A549 (cell line): ENCODE results near the gene PDE4D. TPM values are rescaled to one million over a fixed set of nuclear protein-coding genes. Genes with fewer than 3 reads are reported as not detected.

Experiments
- ATAC-seq, 2 experiments: fragments of 200-7000 bp in 1 of 2; fragments of >200 bp in 1 of 2; cut with Nextera tagmentation in 1 of 2; cut with Tn5 transposase in 1 of 2; 3 replicates each; pipeline versions ENCODE4 v1.8.0 to v1.9.1; 2018 to 2020; ENCODE audit warnings: mild to moderate bottlenecking in 1 of 2, moderate library complexity in 1 of 2
- CTCF ChIA-PET: fragments of 300-600 bp; sonication (Branson Sonifier 250); formaldehyde crosslinking; extraction: SDS; loops from one replicate; lab custom pipeline; 2021; ENCODE audit warnings: antibody characterized with exemption, inconsistent platforms; lab: Yijun Ruan, JAX
- POLR2A ChIA-PET: fragments of 350-600 bp; formaldehyde crosslinking; extraction: SDS; loops from one replicate; lab custom pipeline; 2021; ENCODE audit warnings: antibody characterized with exemption, inconsistent platforms; lab: Yijun Ruan, JAX
- DNase-seq, 2 experiments: peaks; one replicate each; pipeline versions ENCODE4 v3.0.0 to v3.0.0-alpha.2; 2011 to 2016; ENCODE audit warnings: low read depth in 1 of 2, low spot score in 1 of 2
- FAIRE-seq: peaks from 2 replicates; lab custom pipeline; 2011; peaks lifted over from hg19 to GRCh38; lab: Jason Lieb, UNC
- H3K27ac ChIP-seq, 2 experiments: fragments of >200 bp; sonication (Bioruptor Twin); formaldehyde crosslinking; 3 replicates each; pipeline ENCODE4 v1.5.1; 2016 to 2017
- H3K4me1 ChIP-seq: fragments of >200 bp; sonication (Bioruptor Twin); formaldehyde crosslinking; 3 replicates; pipeline ENCODE4 v1.6.1; 2016
- H3K4me2 ChIP-seq: fragments of >200 bp; sonication (Bioruptor Twin); formaldehyde crosslinking; 3 replicates; pipeline ENCODE4 v1.6.1; 2016
- H3K4me3 ChIP-seq: fragments of >200 bp; sonication (Bioruptor Twin); formaldehyde crosslinking; 3 replicates; pipeline ENCODE4 v1.5.1; 2016
- H3K9me3 ChIP-seq: fragments of >200 bp; sonication (Bioruptor Twin); formaldehyde crosslinking; 3 replicates; pipeline ENCODE4 v1.6.1; 2016
- BHLHE40 ChIP-seq: IDR thresholded peaks from 2 replicates; pipeline ENCODE4 v1.6.1; 2012; ENCODE audit warnings: low read depth, low read length, inconsistent platforms
- CBX2 ChIP-seq: fragments of 200-600 bp; sonication (generic); IDR thresholded peaks from 2 replicates; pipeline ENCODE4 v1.6.1; 2016; ENCODE audit warnings: low read depth, mild to moderate bottlenecking, borderline replicate concordance
- EHMT2 ChIP-seq: fragments of 200-600 bp; sonication (generic); IDR thresholded peaks from 2 replicates; pipeline ENCODE4 v1.6.1; 2016; ENCODE audit warnings: antibody characterized with exemption, low read depth, mild to moderate bottlenecking, moderate library complexity
- ESRRA ChIP-seq: fragments of 150-350 bp; IDR thresholded peaks from 2 replicates; pipeline ENCODE4 v1.6.1; 2014; ENCODE audit warnings: mild to moderate bottlenecking, low read length, borderline replicate concordance
- FOSB ChIP-seq: fragments of 250-450 bp; sonication (Bioruptor Pico); IDR thresholded peaks from 2 replicates; pipeline ENCODE4 v1.5.0; 2020; ENCODE audit warnings: mild to moderate bottlenecking, moderate library complexity
- FOSL2 ChIP-seq, 2 experiments: fragments of 450-650 bp in 1 of 2; fragments of >200 bp in 1 of 2; sonication (Bioruptor Twin) in 1 of 2; formaldehyde crosslinking; IDR thresholded peaks; 2 replicates each; pipeline versions ENCODE4 v1.5.0 to v1.6.1; 2016 to 2020; ENCODE audit warnings: mild to moderate bottlenecking in 1 of 2, moderate library complexity in 1 of 2
- GATA3 ChIP-seq: IDR thresholded peaks from 2 replicates; pipeline ENCODE4 v1.6.1; 2012; ENCODE audit warnings: borderline replicate concordance
- HOXA7 ChIP-seq: fragments of 250-450 bp; sonication (Bioruptor Pico); IDR thresholded peaks from 2 replicates; pipeline ENCODE4 v1.5.0; 2020; ENCODE audit warnings: mild to moderate bottlenecking, moderate library complexity
- HOXB13 ChIP-seq: fragments of 250-450 bp; sonication (Bioruptor Pico); IDR thresholded peaks from 2 replicates; pipeline ENCODE4 v1.5.0; 2020; ENCODE audit warnings: low read depth, mild to moderate bottlenecking, moderate library complexity
- KDM5A ChIP-seq: fragments of 200-600 bp; sonication (generic); IDR thresholded peaks from 2 replicates; pipeline ENCODE4 v1.6.1; 2016; ENCODE audit warnings: antibody characterized with exemption, mild to moderate bottlenecking
- MAFK ChIP-seq: fragments of 450-650 bp; IDR thresholded peaks from 2 replicates; pipeline ENCODE4 v1.6.1; 2014; ENCODE audit not compliant: partially characterized antibody
- MAZ ChIP-seq: fragments of 150-350 bp; IDR thresholded peaks from 2 replicates; pipeline ENCODE4 v1.6.1; 2014; ENCODE audit warnings: antibody characterized with exemption, low read depth, low read length, borderline replicate concordance
- MYC ChIP-seq: IDR thresholded peaks from 2 replicates; pipeline ENCODE4 v1.6.1; 2012; ENCODE audit warnings: mild to moderate bottlenecking, inconsistent platforms, low read length, improper control_type of control experiment, borderline replicate concordance
- NR3C1 ChIP-seq: fragments of >200 bp; sonication (Bioruptor Twin); formaldehyde crosslinking; IDR thresholded peaks from 3 replicates; pipeline ENCODE4 v1.6.1; 2017
- POLR2AphosphoS2 ChIP-seq: conservative IDR thresholded peaks from 2 replicates; pipeline ENCODE4 v1.6.1; 2012; ENCODE audit warnings: low read length, improper control_type of control experiment, inconsistent platforms
- RFX5 ChIP-seq: fragments of 450-650 bp; IDR thresholded peaks from 2 replicates; pipeline ENCODE4 v1.7.1; 2014; ENCODE audit warnings: antibody characterized with exemption, mild to moderate bottlenecking, moderate library complexity
- RNF2 ChIP-seq: fragments of 200-600 bp; sonication (generic); IDR thresholded peaks from 2 replicates; pipeline ENCODE4 v1.6.1; 2016; ENCODE audit warnings: low read depth, mild to moderate bottlenecking, antibody characterized with exemption, moderate library complexity, borderline replicate concordance
- SREBF2 ChIP-seq: fragments of 450-650 bp; IDR thresholded peaks from 2 replicates; pipeline ENCODE4 v1.6.1; 2014; ENCODE audit warnings: mild to moderate bottlenecking, moderate library complexity
- ZFP36 ChIP-seq: fragments of 450-650 bp; IDR thresholded peaks from 2 replicates; pipeline ENCODE4 v1.6.1; 2014; ENCODE audit warnings: borderline replicate concordance; ENCODE audit not compliant: partially characterized antibody
- ZNF302 ChIP-seq: fragments of 250-450 bp; sonication (Bioruptor Pico); IDR thresholded peaks from 2 replicates; pipeline ENCODE4 v1.9.0; 2021; ENCODE audit warnings: inconsistent platforms, mild to moderate bottlenecking, moderate library complexity
- WGBS: methylation state at CpG from one replicate; pipeline ENCODE4 v1.1.6; 2017; ENCODE audit errors: missing lambda C conversion rate; 5-methylcytosine and 5-hydroxymethylcytosine counted together
- polyA plus RNA-seq, 4 experiments: library from polyadenylated mRNA; depleted of rRNA in 3 of 4; stranded (reverse); fragments of >200 nt; fragmentation: RNase III in 1 of 4; extraction: RNeasy Plus Mini Kit Qiagen cat#74134 plus additional on column Dnase treatment in 1 of 4; gene quantifications; 2 replicates in 3 of 4; 3 replicates in 1 of 4; pipeline ENCODE4 v1.2.3, GENCODE V29; 2011 to 2017
- TF ChIP-seq, protein P1 (sequence below): fragments of 200-600 bp; sonication (generic); IDR thresholded peaks from 2 replicates; pipeline ENCODE4 v1.6.1; 2016; ENCODE audit warnings: antibody characterized with exemption, mild to moderate bottlenecking, moderate library complexity
- TF ChIP-seq, protein P2 (sequence below): IDR thresholded peaks from 2 replicates; pipeline ENCODE4 v1.6.1; 2012
- TF ChIP-seq, protein P3 (sequence below): IDR thresholded peaks from 2 replicates; pipeline ENCODE4 v1.6.1; 2012
- TF ChIP-seq, protein P4 (sequence below): fragments of 250-450 bp; sonication (Bioruptor Pico); IDR thresholded peaks from 2 replicates; pipeline ENCODE4 v1.5.0; 2020; ENCODE audit warnings: low read depth, mild to moderate bottlenecking, moderate library complexity

PDE4D gene
- polyA plus RNA-seq, 2 of the 4 experiments (the other 2 are of a cell fraction): 74.0 to 213 TPM

DNA sequence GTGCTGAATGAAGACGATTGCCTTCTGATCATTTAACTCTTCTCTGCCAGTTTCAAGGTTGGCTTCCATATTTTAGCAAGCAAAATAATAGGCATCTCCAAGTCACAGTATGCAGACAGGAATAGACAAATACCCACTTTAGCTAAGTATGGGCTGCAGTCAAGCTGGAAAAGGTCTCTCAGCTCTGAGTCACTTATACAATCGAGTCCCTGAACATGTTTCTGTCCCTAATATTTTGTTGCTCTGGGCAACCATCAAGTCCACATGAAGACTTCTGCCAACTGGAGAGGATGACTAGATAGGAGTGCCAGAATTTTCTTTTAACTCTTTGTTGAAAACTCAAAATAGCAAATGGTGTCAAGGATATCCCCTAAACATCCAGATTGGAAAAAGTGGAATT, 735.4 kb downstream of the PDE4D start:
- DNase-seq: peak; percentile 20 to 77
- Histone ChIP-seq H3K9me3 (no peaks in the 10 kb centered on the region), H3K4me2 (peak overlapping the region; percentile 30; the same call in 1 of the 3 replicates), H3K4me3 (no peak overlapping the region), H3K27ac (peak overlapping the region; percentile 47 to 78; a peak in 5 of 6 replicates), H3K4me1 (peaks cover 75% of the 10 kb centered on the region)
- POLR2A ChIA-PET: no interaction called here
- CTCF ChIA-PET: interaction anchor here (1.1 to 4.8 kb wide), 2 partner anchors 15 to 31 kb away, joined by 3 to 16 read pairs; no protein-coding TSS in a partner anchor
- FAIRE-seq: no peak
- WGBS: 40% methylated on average over 2 of the region's 2 CpGs
- no peak for TF ChIP-seq MAZ
- TF ChIP-seq EHMT2: no peak
- TF ChIP-seq CBX2: no peak
- no peak for TF ChIP-seq FOSL2 (IDR thresholded peaks at IDR 0.05)
- TF ChIP-seq FOSL2 (CRISPR knock-in tag; IDR thresholded peaks at IDR 0.05): peak; percentile 55
- peak; percentile 75 for TF ChIP-seq POLR2AphosphoS2
- TF ChIP-seq MYC: no peak
- ATAC-seq: peak; percentile 69 to 78; a peak in 5 of 6 replicates

DNA sequence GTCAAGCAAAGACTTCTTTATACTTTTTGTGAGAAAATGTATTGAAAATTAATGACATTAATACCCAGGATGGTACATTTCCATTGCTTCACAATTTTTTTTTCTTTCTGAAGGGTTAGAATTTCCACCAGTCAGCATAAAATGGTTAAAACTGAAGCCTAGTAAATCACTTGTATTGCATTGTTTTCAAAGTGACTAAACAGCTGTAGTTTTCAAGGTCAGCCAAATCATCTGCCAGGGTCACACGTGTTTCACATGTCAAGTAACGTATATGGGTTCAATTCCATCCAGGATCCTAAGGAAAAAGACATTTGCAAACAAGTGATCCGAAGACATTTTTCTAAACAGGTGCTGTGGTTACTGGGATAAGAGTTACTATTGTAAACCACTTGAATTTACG, 736.5 kb downstream of the PDE4D start:
- Histone ChIP-seq H3K4me2 (no peak overlapping the region), H3K27ac (peak overlapping the region in 1 of 2 experiments; percentile 48; a peak in 1 of 6 replicates), H3K4me1 (peaks cover 81% of the 10 kb centered on the region), H3K4me3 (no peak overlapping the region), H3K9me3 (no peaks in the 10 kb centered on the region)
- no peak for TF ChIP-seq KDM5A
- no peak for TF ChIP-seq ZFP36
- no peak for TF ChIP-seq FOSB (CRISPR knock-in tag)
- TF ChIP-seq GATA3: no peak
- TF ChIP-seq, protein P1, sequence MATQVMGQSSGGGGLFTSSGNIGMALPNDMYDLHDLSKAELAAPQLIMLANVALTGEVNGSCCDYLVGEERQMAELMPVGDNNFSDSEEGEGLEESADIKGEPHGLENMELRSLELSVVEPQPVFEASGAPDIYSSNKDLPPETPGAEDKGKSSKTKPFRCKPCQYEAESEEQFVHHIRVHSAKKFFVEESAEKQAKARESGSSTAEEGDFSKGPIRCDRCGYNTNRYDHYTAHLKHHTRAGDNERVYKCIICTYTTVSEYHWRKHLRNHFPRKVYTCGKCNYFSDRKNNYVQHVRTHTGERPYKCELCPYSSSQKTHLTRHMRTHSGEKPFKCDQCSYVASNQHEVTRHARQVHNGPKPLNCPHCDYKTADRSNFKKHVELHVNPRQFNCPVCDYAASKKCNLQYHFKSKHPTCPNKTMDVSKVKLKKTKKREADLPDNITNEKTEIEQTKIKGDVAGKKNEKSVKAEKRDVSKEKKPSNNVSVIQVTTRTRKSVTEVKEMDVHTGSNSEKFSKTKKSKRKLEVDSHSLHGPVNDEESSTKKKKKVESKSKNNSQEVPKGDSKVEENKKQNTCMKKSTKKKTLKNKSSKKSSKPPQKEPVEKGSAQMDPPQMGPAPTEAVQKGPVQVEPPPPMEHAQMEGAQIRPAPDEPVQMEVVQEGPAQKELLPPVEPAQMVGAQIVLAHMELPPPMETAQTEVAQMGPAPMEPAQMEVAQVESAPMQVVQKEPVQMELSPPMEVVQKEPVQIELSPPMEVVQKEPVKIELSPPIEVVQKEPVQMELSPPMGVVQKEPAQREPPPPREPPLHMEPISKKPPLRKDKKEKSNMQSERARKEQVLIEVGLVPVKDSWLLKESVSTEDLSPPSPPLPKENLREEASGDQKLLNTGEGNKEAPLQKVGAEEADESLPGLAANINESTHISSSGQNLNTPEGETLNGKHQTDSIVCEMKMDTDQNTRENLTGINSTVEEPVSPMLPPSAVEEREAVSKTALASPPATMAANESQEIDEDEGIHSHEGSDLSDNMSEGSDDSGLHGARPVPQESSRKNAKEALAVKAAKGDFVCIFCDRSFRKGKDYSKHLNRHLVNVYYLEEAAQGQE: no peak
- peak; percentile 97 for TF ChIP-seq MAFK
- 0 out of 2 replicates have a peak, but pooled peaks have one; percentile 22 for TF ChIP-seq ESRRA
- TF ChIP-seq, protein P2, sequence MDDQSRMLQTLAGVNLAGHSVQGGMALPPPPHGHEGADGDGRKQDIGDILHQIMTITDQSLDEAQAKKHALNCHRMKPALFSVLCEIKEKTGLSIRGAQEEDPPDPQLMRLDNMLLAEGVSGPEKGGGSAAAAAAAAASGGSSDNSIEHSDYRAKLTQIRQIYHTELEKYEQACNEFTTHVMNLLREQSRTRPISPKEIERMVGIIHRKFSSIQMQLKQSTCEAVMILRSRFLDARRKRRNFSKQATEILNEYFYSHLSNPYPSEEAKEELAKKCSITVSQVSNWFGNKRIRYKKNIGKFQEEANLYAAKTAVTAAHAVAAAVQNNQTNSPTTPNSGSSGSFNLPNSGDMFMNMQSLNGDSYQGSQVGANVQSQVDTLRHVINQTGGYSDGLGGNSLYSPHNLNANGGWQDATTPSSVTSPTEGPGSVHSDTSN: no peak
- CTCF ChIA-PET: interaction anchor here (0.7 to 4.8 kb wide), 4 partner anchors 11 to 228 kb away, joined by 3 to 16 read pairs (median 3); no protein-coding TSS in a partner anchor
- DNase-seq: no peak
- POLR2A ChIA-PET: interaction anchor here (1.4 kb wide), 1 partner anchor 29 kb away, joined by 3 read pairs; no protein-coding TSS in a partner anchor
- FAIRE-seq: no peak
- WGBS: 77% methylated on average over 4 of the region's 4 CpGs
- ATAC-seq: no peak

DNA sequence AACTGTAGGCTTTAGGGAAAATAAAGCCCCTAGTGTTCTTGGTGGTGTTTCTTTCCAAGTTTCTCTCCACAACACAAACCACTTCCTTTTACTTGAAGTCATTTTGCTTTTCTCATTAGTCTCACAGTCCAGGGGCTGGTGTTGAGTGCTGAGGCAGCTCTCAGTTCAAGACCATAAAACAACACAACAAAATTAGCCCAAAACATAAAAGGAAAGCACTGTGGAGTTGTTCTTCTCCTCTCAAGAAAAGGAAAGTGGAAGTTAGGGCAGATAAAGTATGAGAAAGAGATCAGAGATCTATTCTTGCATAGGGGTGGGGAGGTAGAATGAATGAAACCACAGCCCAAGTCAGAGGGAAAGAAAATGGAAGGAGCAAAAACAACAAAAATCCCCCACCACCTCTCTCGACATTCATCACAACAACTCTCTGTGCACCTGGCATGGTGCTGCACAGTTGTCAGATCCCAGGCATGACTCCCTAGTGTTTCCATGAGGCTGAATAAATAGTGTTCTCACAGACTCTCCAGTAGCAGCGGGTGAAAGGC, 740.8 kb downstream of the PDE4D start:
- ATAC-seq: 0 out of 6 replicates have a peak, but pooled peaks of 1 of the 2 experiments have one; percentile 11
- TF ChIP-seq, protein P2: no peak
- TF ChIP-seq HOXA7 (CRISPR knock-in tag) (no peak), RFX5 (no peak), SREBF2 (no peak), MAZ (no peak), POLR2AphosphoS2 (no peak), NR3C1 (no peak), RNF2 (no peak), HOXB13 (no peak), FOSB (CRISPR knock-in tag) (no peak), BHLHE40 (no peak), GATA3 (no peak), ZNF302 (CRISPR knock-in tag) (no peak)
- TF ChIP-seq, protein P3, sequence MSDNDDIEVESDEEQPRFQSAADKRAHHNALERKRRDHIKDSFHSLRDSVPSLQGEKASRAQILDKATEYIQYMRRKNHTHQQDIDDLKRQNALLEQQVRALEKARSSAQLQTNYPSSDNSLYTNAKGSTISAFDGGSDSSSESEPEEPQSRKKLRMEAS: no peak
- TF ChIP-seq, protein P4, sequence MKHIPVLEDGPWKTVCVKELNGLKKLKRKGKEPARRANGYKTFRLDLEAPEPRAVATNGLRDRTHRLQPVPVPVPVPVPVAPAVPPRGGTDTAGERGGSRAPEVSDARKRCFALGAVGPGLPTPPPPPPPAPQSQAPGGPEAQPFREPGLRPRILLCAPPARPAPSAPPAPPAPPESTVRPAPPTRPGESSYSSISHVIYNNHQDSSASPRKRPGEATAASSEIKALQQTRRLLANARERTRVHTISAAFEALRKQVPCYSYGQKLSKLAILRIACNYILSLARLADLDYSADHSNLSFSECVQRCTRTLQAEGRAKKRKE (CRISPR knock-in tag): no peak
- TF ChIP-seq, all 56 proteins: peak for 0
- WGBS: 93% methylated on average over 2 of the region's 2 CpGs
- POLR2A ChIA-PET: no interaction called here
- H3K4me2 ChIP-seq: no peak overlapping the region
- H3K4me3 ChIP-seq: no peak overlapping the region
- FAIRE-seq (peak; percentile 36), DNase-seq (no peak)
- peak overlapping the region; percentile 4 to 41; a peak in 3 of 6 replicates for H3K27ac ChIP-seq
- no peaks in the 10 kb centered on the region for H3K9me3 ChIP-seq
- peaks cover 78% of the 10 kb centered on the region for H3K4me1 ChIP-seq
- CTCF ChIA-PET: interaction anchor here (2.7 kb wide), 1 partner anchor 21 kb away, joined by 12 read pairs; no protein-coding TSS in a partner anchor
